ENCODE data around the gene GIMAP2. TPM values are rescaled to one million over a fixed set of nuclear protein-coding genes. Genes with fewer than 3 reads are reported as not detected.
"Not testable (repeated sequence)": the region's sequence is repeated elsewhere in the genome, so short reads cannot be mapped to it uniquely, and the experiment has no call there.

Gene GIMAP2
- total RNA-seq, 1 experiment from 2014 or later: 3.9 TPM

DNA sequence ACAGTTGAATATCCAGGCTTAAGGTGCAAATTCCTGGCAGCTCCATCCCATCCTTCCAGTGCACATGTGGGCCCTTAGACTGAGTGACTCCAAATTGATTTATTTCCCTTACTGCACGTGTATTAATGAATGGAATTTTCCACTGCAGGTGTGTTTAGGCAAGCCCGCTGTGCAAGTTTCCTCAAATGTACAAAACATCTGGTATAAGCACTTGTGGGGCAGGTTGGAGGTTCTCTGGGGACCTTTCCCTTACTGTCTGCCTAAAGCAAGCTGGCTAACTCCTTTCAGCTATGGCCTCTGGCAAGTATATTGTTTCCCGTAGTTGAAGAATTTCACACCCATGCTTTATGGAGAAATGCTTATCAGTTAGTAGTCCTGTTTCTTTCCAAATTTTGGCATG is 28.0 kb upstream of the GIMAP2 start:
- no peak overlapping the region for H3K27ac Mint-ChIP-seq (ENCODE audit: unreplicated experiment)

DNA sequence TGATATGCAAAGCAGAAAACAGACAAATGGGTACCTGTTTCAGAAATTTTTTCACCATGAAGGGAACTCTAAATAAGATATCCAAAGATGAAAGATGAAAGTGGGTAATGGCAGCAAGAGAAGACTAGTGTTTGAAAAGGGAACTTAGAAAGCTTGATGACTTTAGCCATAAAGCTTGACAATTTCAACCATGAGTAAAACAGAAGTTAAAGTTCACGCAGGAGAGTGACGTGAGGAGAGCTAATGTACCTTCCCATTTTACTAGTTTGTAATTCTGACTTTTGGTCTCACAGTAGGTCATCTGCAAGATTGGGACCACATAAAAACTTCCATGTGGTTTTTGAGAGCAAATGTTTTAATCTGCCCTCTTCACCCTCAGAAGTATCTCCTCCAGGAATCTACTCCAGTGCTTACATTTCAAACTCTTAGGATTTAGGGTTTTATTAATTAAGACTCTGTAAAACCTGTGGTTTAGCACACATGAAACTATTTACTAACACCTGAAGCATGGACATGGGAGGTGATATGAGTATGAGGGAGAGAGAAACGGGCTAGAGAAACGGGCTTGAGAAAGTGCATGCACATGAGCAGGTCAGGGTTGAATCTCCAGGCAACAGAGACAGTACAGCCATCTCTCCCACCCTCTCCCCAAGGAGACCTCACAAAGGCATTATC is 24.4 kb upstream of the GIMAP2 start:
- intact Hi-C loops (cut with micrococcal nuclease; ENCODE audit: unreplicated experiment): no loop called here
- Mint-ChIP-seq H3K36me3 (ENCODE audit: insufficient read depth, unreplicated experiment) (no peaks in the 10 kb centered on the region), H3K4me3 (ENCODE audit: low read depth, unreplicated experiment) (no peak overlapping the region), H3K27ac (ENCODE audit: unreplicated experiment) (no peak overlapping the region), H3K27me3 (ENCODE audit: unreplicated experiment) (peaks cover 20% of the 10 kb centered on the region), H3K4me1 (ENCODE audit: low read depth, unreplicated experiment) (no peaks in the 10 kb centered on the region), H3K9me3 (ENCODE audit: low read depth, unreplicated experiment) (no peaks in the 10 kb centered on the region)
- TF ChIP-seq, protein P1, sequence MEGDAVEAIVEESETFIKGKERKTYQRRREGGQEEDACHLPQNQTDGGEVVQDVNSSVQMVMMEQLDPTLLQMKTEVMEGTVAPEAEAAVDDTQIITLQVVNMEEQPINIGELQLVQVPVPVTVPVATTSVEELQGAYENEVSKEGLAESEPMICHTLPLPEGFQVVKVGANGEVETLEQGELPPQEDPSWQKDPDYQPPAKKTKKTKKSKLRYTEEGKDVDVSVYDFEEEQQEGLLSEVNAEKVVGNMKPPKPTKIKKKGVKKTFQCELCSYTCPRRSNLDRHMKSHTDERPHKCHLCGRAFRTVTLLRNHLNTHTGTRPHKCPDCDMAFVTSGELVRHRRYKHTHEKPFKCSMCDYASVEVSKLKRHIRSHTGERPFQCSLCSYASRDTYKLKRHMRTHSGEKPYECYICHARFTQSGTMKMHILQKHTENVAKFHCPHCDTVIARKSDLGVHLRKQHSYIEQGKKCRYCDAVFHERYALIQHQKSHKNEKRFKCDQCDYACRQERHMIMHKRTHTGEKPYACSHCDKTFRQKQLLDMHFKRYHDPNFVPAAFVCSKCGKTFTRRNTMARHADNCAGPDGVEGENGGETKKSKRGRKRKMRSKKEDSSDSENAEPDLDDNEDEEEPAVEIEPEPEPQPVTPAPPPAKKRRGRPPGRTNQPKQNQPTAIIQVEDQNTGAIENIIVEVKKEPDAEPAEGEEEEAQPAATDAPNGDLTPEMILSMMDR (IDR thresholded peaks at IDR 0.05; ENCODE audit: unreplicated experiment): no peak
- no peak for DNase-seq
- CTCF ChIA-PET: no interaction called here
- BruUV-seq (replicated peaks): no TSS peak

More for the DNA sequence above, 28.0 kb upstream of the GIMAP2 start:
- CTCF ChIA-PET: no interaction called here
- Mint-ChIP-seq H3K4me1 (ENCODE audit: low read depth, unreplicated experiment) (no peaks in the 10 kb centered on the region), H3K27me3 (ENCODE audit: unreplicated experiment) (no peaks in the 10 kb centered on the region), H3K36me3 (ENCODE audit: insufficient read depth, unreplicated experiment) (no peaks in the 10 kb centered on the region), H3K9me3 (ENCODE audit: low read depth, unreplicated experiment) (no peaks in the 10 kb centered on the region), H3K4me3 (ENCODE audit: low read depth, unreplicated experiment) (no peak overlapping the region)
- no TSS peak for BruUV-seq (replicated peaks)
- intact Hi-C loops (cut with micrococcal nuclease; ENCODE audit: unreplicated experiment): no loop called here
- TF ChIP-seq, protein P1 (IDR thresholded peaks at IDR 0.05; ENCODE audit: unreplicated experiment): no peak
- no peak for DNase-seq

DNA sequence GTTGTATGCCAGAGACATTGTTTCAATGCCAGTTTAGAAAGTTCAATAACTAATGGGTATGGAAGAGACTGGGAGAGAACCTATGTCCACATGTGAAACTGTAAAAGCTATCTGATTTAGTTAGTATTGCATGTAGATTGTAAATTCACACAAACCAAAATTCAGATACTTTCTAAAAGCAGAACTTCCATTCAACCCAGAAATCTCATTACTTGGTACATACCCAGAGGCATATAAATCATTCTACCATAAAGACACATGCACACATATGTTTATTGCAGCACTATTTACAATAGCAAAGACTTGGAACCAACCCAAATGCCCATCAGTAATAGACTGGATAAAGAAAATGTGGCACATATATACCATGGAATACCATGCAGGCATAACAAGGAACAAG is 22.7 kb upstream of the GIMAP2 start:
- H3K27ac Mint-ChIP-seq (ENCODE audit: unreplicated experiment); DNase-seq; BruUV-seq (replicated peaks); CTCF ChIA-PET; H3K9me3 Mint-ChIP-seq (ENCODE audit: low read depth, unreplicated experiment); intact Hi-C loops (cut with micrococcal nuclease; ENCODE audit: unreplicated experiment); H3K4me1 Mint-ChIP-seq (ENCODE audit: low read depth, unreplicated experiment); H3K4me3 Mint-ChIP-seq (ENCODE audit: low read depth, unreplicated experiment); H3K36me3 Mint-ChIP-seq (ENCODE audit: insufficient read depth, unreplicated experiment): not testable (repeated sequence)
- peaks cover 29% of the 10 kb centered on the region for H3K27me3 Mint-ChIP-seq (ENCODE audit: unreplicated experiment)

DNA sequence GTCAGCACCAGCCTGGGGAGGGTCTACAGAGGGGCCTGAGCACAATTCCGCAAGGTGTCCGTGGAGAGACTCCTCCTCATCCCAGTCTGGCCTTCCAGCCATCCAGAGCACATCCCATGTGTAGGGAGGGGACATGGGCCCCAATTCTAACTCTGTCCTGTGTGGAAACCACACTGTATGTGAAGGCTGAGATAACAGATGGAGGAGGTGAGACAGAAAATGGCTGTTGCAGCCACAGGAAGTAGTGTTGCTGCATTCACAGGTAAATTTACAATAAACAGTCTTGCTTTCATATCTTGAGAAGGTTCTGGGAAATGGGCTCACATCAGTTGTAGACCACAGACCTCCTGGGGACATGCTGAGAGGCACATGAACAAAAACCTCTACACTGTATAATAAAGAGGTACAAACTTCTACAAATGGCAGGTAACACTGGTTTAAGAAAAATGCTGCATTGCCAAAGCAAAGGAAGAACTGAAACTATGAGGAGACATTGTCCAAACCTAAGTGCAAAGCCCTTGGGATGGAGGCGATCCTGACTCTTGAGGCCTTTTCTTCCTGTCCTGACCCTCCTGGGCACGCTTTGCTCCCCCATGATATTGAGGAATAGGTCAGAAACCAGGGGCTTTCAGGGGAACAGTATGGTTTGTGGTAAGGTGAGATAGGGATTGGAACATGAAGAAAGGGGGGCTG is 21.6 kb upstream of the GIMAP2 start:
- H3K36me3 Mint-ChIP-seq (ENCODE audit: insufficient read depth, unreplicated experiment): no peaks in the 10 kb centered on the region
- no TSS peak for BruUV-seq (replicated peaks)
- intact Hi-C loops (cut with micrococcal nuclease; ENCODE audit: unreplicated experiment): no loop called here
- no peak overlapping the region for H3K4me3 Mint-ChIP-seq (ENCODE audit: low read depth, unreplicated experiment)
- TF ChIP-seq, protein P1 (IDR thresholded peaks at IDR 0.05; ENCODE audit: unreplicated experiment): no peak
- CTCF ChIA-PET: no interaction called here
- H3K9me3 Mint-ChIP-seq (ENCODE audit: low read depth, unreplicated experiment): no peaks in the 10 kb centered on the region
- no peak for DNase-seq
- no peak overlapping the region for H3K27ac Mint-ChIP-seq (ENCODE audit: unreplicated experiment)
- H3K4me1 Mint-ChIP-seq (ENCODE audit: low read depth, unreplicated experiment): no peaks in the 10 kb centered on the region
- H3K27me3 Mint-ChIP-seq (ENCODE audit: unreplicated experiment): peaks cover 29% of the 10 kb centered on the region

Data from Calu3 (cell line).